Measurements from ENCODE around the gene RANBP3. TPM values are rescaled to one million over a fixed set of nuclear protein-coding genes. Genes with fewer than 3 reads are reported as not detected.

The RANBP3 gene
- total RNA-seq, 6 experiments from 2014 or later: 57.6 to 80.9 (median 70.4) TPM

DNA sequence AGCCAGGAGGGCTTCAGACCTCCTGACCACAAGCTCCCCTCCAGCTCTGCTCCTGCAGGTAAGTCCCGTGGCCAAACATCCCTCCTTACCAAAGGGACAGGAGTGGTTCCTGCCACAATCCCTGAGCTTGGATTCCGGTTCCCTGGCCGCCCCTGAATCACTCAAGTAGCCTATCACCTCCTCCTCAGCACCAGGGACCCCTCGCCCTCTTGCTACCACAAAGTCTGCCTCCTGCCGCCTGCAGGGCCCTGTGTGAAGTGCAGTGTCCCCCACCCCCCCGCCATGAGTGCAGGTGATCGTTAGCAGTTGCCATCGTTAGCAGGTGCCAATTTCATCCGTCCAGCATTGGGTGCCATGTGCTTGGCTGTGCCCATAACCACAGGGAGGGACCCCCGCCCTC, 40.8 kb upstream of the RANBP3 start:
- Mint-ChIP-seq H3K27ac (no peak overlapping the region), H3K27me3 (ENCODE audit: insufficient read depth) (peaks cover 2% of the 10 kb centered on the region), H3K4me1 (ENCODE audit: low read depth) (peaks cover 26% of the 10 kb centered on the region), H3K9me3 (no peaks in the 10 kb centered on the region), H3K36me3 (ENCODE audit: low read depth) (no peaks in the 10 kb centered on the region), H3K4me3 (no peak overlapping the region)
- DNase-seq: no peak
- TF ChIP-seq, protein P1, sequence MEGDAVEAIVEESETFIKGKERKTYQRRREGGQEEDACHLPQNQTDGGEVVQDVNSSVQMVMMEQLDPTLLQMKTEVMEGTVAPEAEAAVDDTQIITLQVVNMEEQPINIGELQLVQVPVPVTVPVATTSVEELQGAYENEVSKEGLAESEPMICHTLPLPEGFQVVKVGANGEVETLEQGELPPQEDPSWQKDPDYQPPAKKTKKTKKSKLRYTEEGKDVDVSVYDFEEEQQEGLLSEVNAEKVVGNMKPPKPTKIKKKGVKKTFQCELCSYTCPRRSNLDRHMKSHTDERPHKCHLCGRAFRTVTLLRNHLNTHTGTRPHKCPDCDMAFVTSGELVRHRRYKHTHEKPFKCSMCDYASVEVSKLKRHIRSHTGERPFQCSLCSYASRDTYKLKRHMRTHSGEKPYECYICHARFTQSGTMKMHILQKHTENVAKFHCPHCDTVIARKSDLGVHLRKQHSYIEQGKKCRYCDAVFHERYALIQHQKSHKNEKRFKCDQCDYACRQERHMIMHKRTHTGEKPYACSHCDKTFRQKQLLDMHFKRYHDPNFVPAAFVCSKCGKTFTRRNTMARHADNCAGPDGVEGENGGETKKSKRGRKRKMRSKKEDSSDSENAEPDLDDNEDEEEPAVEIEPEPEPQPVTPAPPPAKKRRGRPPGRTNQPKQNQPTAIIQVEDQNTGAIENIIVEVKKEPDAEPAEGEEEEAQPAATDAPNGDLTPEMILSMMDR (IDR thresholded peaks at IDR 0.05): peak; percentile 42

- no peak overlapping the region for H3K4me3 Mint-ChIP-seq
- H3K9me3 Mint-ChIP-seq: no peaks in the 10 kb centered on the region
- H3K4me1 Mint-ChIP-seq (ENCODE audit: low read depth): peaks cover 18% of the 10 kb centered on the region
- H3K27ac Mint-ChIP-seq: no peak overlapping the region
- TF ChIP-seq, protein P1 (IDR thresholded peaks at IDR 0.05): no peak
- H3K36me3 Mint-ChIP-seq (ENCODE audit: low read depth): no peaks in the 10 kb centered on the region
- peaks cover 2% of the 10 kb centered on the region for H3K27me3 Mint-ChIP-seq (ENCODE audit: insufficient read depth)
- DNase-seq: no peak
Observed at GRCh38 chr19:6017576-6017975, 39.6 kb upstream of the RANBP3 start.

DNA sequence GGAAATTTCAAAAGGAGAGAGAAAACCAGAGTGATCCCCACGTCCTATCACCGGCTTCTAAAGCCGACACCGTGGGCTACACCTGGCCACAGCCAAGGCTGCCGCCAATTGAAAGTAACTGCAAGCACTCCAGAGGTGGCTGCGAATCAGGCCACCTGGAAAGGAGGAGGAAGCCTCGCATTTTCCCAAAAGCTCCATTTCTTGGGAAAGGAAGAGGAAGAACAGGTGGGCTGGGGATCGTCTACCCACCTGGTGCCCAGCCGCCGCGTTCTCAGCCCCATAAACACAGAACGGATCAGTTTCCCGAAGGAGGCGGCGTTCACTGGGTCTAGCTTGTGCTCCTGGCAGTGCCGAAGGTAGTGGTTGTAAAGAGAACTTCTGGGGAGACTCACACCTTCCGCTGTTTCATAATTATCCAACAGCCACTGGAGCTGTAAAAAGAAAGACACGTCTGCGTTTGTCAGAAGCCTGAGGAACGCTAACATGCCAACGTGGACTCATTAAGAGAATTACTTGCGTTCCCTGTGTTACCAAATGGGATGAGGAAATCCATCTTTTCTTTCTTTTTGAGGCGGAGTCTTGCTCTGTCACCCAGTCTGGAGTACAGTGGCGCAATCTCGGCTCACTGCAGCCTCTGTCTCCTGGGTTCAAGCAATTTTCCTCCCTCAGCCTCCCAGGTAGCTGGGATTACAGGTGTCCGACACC, 38.1 kb upstream of the RANBP3 start:
- Mint-ChIP-seq H3K9me3 (no peaks in the 10 kb centered on the region), H3K27ac (no peak overlapping the region), H3K36me3 (ENCODE audit: low read depth) (no peaks in the 10 kb centered on the region), H3K4me3 (no peak overlapping the region), H3K27me3 (ENCODE audit: insufficient read depth) (peaks cover 3% of the 10 kb centered on the region), H3K4me1 (ENCODE audit: low read depth) (peaks cover 14% of the 10 kb centered on the region)
- TF ChIP-seq, protein P1 (IDR thresholded peaks at IDR 0.05): no peak
- no peak for DNase-seq

DNA sequence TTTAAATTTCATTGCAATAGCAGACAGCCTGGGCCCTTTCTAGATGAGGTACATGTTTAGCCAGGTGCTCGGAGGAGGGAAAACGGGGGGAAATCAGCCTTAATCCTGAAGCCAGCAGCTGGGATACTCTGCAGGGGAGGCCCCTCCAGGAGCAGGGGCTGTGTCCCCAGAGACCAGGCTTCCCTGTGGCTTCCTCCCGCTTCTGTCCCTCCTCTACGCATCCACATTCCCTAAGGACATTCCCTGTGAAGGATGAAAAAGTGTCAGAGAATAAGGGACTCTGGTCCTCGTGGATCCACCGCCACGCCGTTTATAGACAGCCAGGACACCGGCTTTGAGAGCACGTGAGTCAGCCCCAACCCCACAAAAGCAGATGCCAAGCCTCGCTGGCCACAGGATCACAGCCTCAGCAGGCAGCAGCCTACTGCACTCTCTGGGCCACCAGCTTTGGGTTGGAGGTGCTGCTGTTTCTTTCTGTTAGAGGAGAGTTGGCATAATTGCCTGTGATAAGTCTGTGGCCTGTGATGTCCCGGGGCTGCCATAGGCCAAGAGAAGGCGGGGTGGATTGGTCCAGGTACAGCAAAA, 36.7 kb upstream of the RANBP3 start:
- H3K4me3 Mint-ChIP-seq: no peak overlapping the region
- TF ChIP-seq, protein P1 (IDR thresholded peaks at IDR 0.05): no peak
- H3K27ac Mint-ChIP-seq: no peak overlapping the region
- H3K4me1 Mint-ChIP-seq (ENCODE audit: low read depth): peaks cover 14% of the 10 kb centered on the region
- H3K9me3 Mint-ChIP-seq: no peaks in the 10 kb centered on the region
- H3K27me3 Mint-ChIP-seq (ENCODE audit: insufficient read depth): peaks cover 3% of the 10 kb centered on the region
- no peak for DNase-seq
- no peaks in the 10 kb centered on the region for H3K36me3 Mint-ChIP-seq (ENCODE audit: low read depth)

- TF ChIP-seq, protein P1 (IDR thresholded peaks at IDR 0.05): no peak
- Mint-ChIP-seq H3K36me3 (ENCODE audit: low read depth) (peaks cover 2% of the 10 kb centered on the region; the same call in 1 of the 2 replicates), H3K27ac (no peak overlapping the region), H3K4me3 (no peak overlapping the region), H3K27me3 (ENCODE audit: insufficient read depth) (peaks cover 1% of the 10 kb centered on the region; the same call in 1 of the 2 replicates), H3K4me1 (ENCODE audit: low read depth) (peaks cover 14% of the 10 kb centered on the region), H3K9me3 (no peaks in the 10 kb centered on the region)
- no peak for DNase-seq
Observed at GRCh38 chr19:6012426-6013170, 34.7 kb upstream of the RANBP3 start.

Data from HFFc6 (cell line).